Astrocyte (in vitro differentiated cells and primary cell): ENCODE data around the gene PLEKHB1. TPM values are rescaled to one million over a fixed set of nuclear protein-coding genes. Genes with fewer than 3 reads are reported as not detected.

Source experiments
- DNase-seq: peaks from one replicate; pipeline ENCODE4 v3.0.0-alpha.2; 2010; ENCODE audit warnings: low read depth
- FAIRE-seq: peaks from 2 replicates; lab custom pipeline; 2011; peaks lifted over from hg19 to GRCh38; lab: Jason Lieb, UNC
- H2AFZ ChIP-seq: 2 replicates; pipeline ENCODE4 v1.6.0; 2012; ENCODE audit warnings: low read depth, low read length, inconsistent platforms
- H3K27ac ChIP-seq: 2 replicates; pipeline ENCODE4 v1.5.1; 2011; ENCODE audit warnings: low read depth, low read length, inconsistent platforms
- H3K27me3 ChIP-seq: 2 replicates; pipeline ENCODE4 v1.6.0; 2011; ENCODE audit warnings: low read length, inconsistent platforms; ENCODE audit not compliant: insufficient read depth
- H3K36me3 ChIP-seq: 2 replicates; pipeline ENCODE4 v1.5.1; 2011; ENCODE audit warnings: low read length, inconsistent platforms; ENCODE audit not compliant: insufficient read depth
- H3K4me1 ChIP-seq: 2 replicates; pipeline ENCODE4 v1.5.1; 2011; ENCODE audit warnings: low read length, inconsistent platforms; ENCODE audit not compliant: insufficient read depth
- H3K4me2 ChIP-seq: 2 replicates; pipeline ENCODE4 v1.6.0; 2012; ENCODE audit warnings: low read length, inconsistent platforms
- H3K4me3 ChIP-seq: 2 replicates; pipeline ENCODE4 v1.5.1; 2011; ENCODE audit warnings: low read depth, mild to moderate bottlenecking, low read length, inconsistent platforms; ENCODE audit not compliant: insufficient read depth
- H3K79me2 ChIP-seq: 2 replicates; pipeline ENCODE4 v1.6.0; 2012; ENCODE audit warnings: mild to moderate bottlenecking, low read length, inconsistent platforms; ENCODE audit not compliant: insufficient read depth
- H3K9ac ChIP-seq: 2 replicates; pipeline ENCODE4 v1.6.0; 2012; ENCODE audit warnings: mild to moderate bottlenecking, low read length, inconsistent platforms
- H3K9me3 ChIP-seq: 2 replicates; pipeline ENCODE4 v1.5.1; 2012; ENCODE audit warnings: low read depth, mild to moderate bottlenecking, low read length, inconsistent platforms; ENCODE audit not compliant: insufficient read depth
- H4K20me1 ChIP-seq: 2 replicates; pipeline ENCODE4 v1.6.0; 2012; ENCODE audit warnings: low read length, inconsistent platforms; ENCODE audit not compliant: insufficient read depth
- H3K27ac Mint-ChIP-seq: one replicate; pipeline ENCODE4 v1.8.0; 2021; ENCODE audit warnings: mild to moderate bottlenecking, mixed read lengths; ENCODE audit not compliant: unreplicated experiment
- H3K27me3 Mint-ChIP-seq: one replicate; pipeline ENCODE4 v1.8.0; 2021; ENCODE audit warnings: low read depth, mixed read lengths; ENCODE audit not compliant: unreplicated experiment
- H3K36me3 Mint-ChIP-seq: one replicate; pipeline ENCODE4 v1.8.0; 2021; ENCODE audit warnings: low read depth, mixed read lengths; ENCODE audit not compliant: unreplicated experiment
- H3K4me1 Mint-ChIP-seq: one replicate; pipeline ENCODE4 v1.8.0; 2021; ENCODE audit warnings: low read depth, mixed read lengths; ENCODE audit not compliant: unreplicated experiment
- H3K4me3 Mint-ChIP-seq: one replicate; pipeline ENCODE4 v1.8.0; 2021; ENCODE audit warnings: mild to moderate bottlenecking, moderate library complexity, mixed read lengths; ENCODE audit not compliant: unreplicated experiment
- H3K9me3 Mint-ChIP-seq: one replicate; pipeline ENCODE4 v1.8.0; 2021; ENCODE audit warnings: mild to moderate bottlenecking, mixed read lengths; ENCODE audit not compliant: unreplicated experiment
- EZH2 ChIP-seq: IDR thresholded peaks from 2 replicates; pipeline ENCODE4 v1.6.1; 2012; ENCODE audit warnings: mild to moderate bottlenecking, low read length, inconsistent platforms; ENCODE audit not compliant: insufficient read depth
- total RNA-seq: library from RNA; stranded (reverse); gene quantifications from 2 replicates; pipeline ENCODE4 v1.2.1, GENCODE V29; 2021
- TF ChIP-seq, protein P1 (sequence below): IDR thresholded peaks from 2 replicates; pipeline ENCODE4 v1.5.1; 2011; ENCODE audit warnings: low read depth, mild to moderate bottlenecking, inconsistent platforms, low read length, moderate library complexity; ENCODE audit not compliant: insufficient read depth

The PLEKHB1 gene
- total RNA-seq, 1 donor from 2014 or later = 4.5 TPM

GRCh38 chr11:73651661-73652045 lies 5.3 kb downstream of the PLEKHB1 start:
- no peak overlapping the region for H3K27ac Mint-ChIP-seq
- no peaks in the 10 kb centered on the region for H3K4me1 ChIP-seq
- no peaks in the 10 kb centered on the region for H3K9me3 ChIP-seq
- no peak overlapping the region for H3K9ac ChIP-seq
- H3K79me2 ChIP-seq = no peaks in the 10 kb centered on the region
- no peak overlapping the region for H3K4me3 Mint-ChIP-seq
- H3K36me3 Mint-ChIP-seq = no peaks in the 10 kb centered on the region
- TF ChIP-seq, protein P1, sequence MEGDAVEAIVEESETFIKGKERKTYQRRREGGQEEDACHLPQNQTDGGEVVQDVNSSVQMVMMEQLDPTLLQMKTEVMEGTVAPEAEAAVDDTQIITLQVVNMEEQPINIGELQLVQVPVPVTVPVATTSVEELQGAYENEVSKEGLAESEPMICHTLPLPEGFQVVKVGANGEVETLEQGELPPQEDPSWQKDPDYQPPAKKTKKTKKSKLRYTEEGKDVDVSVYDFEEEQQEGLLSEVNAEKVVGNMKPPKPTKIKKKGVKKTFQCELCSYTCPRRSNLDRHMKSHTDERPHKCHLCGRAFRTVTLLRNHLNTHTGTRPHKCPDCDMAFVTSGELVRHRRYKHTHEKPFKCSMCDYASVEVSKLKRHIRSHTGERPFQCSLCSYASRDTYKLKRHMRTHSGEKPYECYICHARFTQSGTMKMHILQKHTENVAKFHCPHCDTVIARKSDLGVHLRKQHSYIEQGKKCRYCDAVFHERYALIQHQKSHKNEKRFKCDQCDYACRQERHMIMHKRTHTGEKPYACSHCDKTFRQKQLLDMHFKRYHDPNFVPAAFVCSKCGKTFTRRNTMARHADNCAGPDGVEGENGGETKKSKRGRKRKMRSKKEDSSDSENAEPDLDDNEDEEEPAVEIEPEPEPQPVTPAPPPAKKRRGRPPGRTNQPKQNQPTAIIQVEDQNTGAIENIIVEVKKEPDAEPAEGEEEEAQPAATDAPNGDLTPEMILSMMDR = no peak
- TF ChIP-seq EZH2 = no peak
- H3K27ac ChIP-seq = no peak overlapping the region
- no peak for FAIRE-seq
- no peaks in the 10 kb centered on the region for H4K20me1 ChIP-seq
- H3K27me3 Mint-ChIP-seq = peaks cover 6% of the 10 kb centered on the region
- H3K4me2 ChIP-seq = no peak overlapping the region
- DNase-seq = no peak
- no peaks in the 10 kb centered on the region for H3K9me3 Mint-ChIP-seq
- peaks cover 7% of the 10 kb centered on the region for H3K4me1 Mint-ChIP-seq
- H3K36me3 ChIP-seq = no peaks in the 10 kb centered on the region
- H3K27me3 ChIP-seq = peaks cover 3% of the 10 kb centered on the region
- no peak overlapping the region for H3K4me3 ChIP-seq
- no peak overlapping the region for H2AFZ ChIP-seq

DNA sequence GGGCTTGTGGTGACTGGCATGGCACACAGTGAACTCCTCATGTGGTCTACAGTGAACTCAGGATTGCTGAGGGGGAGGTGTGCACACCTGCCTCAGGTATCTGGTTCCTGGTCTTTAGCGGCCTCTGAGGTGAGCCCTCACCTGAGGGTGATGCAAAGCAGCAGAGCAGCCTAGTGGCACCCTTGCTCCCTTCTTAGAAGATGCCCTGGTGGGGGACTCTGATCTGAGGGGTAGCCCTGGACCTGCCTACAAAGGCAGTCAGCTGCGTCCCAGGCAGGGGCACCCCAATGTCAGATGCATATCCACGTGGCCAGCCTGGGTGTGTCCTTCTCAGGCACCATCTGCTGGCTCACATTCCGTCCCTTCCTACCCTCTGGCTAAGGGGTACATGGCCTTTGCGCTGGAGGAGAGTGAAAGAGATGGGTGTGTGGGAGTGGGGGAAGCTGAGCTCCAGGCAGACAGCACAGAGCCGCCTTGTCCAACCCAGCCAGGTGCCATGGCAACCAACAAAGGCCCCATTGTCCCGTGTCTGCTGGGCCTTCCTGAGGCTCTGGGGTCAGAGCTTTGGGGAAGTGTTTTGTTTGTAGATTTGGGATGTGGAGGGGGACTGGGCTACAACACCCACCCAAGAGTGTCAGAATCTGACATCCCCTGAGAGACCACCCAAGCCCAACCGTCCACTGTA lies 5.8 kb downstream of the PLEKHB1 start:
- Histone ChIP-seq H3K4me1 (no peaks in the 10 kb centered on the region), H3K4me2 (no peak overlapping the region), H3K36me3 (no peaks in the 10 kb centered on the region), H3K9ac (no peak overlapping the region), H3K4me3 (no peak overlapping the region), H3K79me2 (no peaks in the 10 kb centered on the region), H4K20me1 (no peaks in the 10 kb centered on the region), H3K27me3 (peaks cover 3% of the 10 kb centered on the region), H3K9me3 (no peaks in the 10 kb centered on the region), H2AFZ (no peak overlapping the region), H3K27ac (no peak overlapping the region)
- FAIRE-seq = no peak
- TF ChIP-seq, protein P1 = no peak
- TF ChIP-seq EZH2 = no peak
- no peak for DNase-seq
- H3K27me3 Mint-ChIP-seq = peaks cover 6% of the 10 kb centered on the region
- no peak overlapping the region for H3K27ac Mint-ChIP-seq
- H3K4me1 Mint-ChIP-seq = peaks cover 7% of the 10 kb centered on the region
- no peak overlapping the region for H3K4me3 Mint-ChIP-seq
- H3K9me3 Mint-ChIP-seq = no peaks in the 10 kb centered on the region
- no peaks in the 10 kb centered on the region for H3K36me3 Mint-ChIP-seq

GRCh38 chr11:73652856-73653559 lies 6.6 kb downstream of the PLEKHB1 start:
- Histone ChIP-seq H3K27ac (no peak overlapping the region), H3K9ac (no peak overlapping the region), H3K9me3 (no peaks in the 10 kb centered on the region), H3K79me2 (no peaks in the 10 kb centered on the region), H3K27me3 (peaks cover 3% of the 10 kb centered on the region), H3K4me2 (no peak overlapping the region), H4K20me1 (no peaks in the 10 kb centered on the region), H3K4me3 (no peak overlapping the region), H3K36me3 (no peaks in the 10 kb centered on the region), H3K4me1 (no peaks in the 10 kb centered on the region), H2AFZ (no peak overlapping the region)
- DNase-seq (no peak), FAIRE-seq (no peak)
- TF ChIP-seq, protein P1 = no peak
- no peak for TF ChIP-seq EZH2
- H3K4me1 Mint-ChIP-seq = peaks cover 5% of the 10 kb centered on the region
- H3K9me3 Mint-ChIP-seq = no peaks in the 10 kb centered on the region
- peaks cover 8% of the 10 kb centered on the region for H3K27me3 Mint-ChIP-seq
- H3K27ac Mint-ChIP-seq = no peak overlapping the region
- H3K36me3 Mint-ChIP-seq = no peaks in the 10 kb centered on the region
- H3K4me3 Mint-ChIP-seq = no peak overlapping the region
